Erythroblast (primary cell): ENCODE measurements around the gene ITPR3.

ENCODE experiments used
- GATA1 ChIP-seq: IDR thresholded peaks from 2 replicates; pipeline ENCODE4 v1.6.1; 2011; ENCODE audit warnings: low read depth, mild to moderate bottlenecking, control low read depth, low read length, moderate library complexity
- POLR2A ChIP-seq: IDR thresholded peaks from 2 replicates; pipeline ENCODE4 v1.6.1; 2011; ENCODE audit warnings: mild to moderate bottlenecking, low read length

GRCh38 chr6:33692078-33692759, 71.1 kb downstream of the ITPR3 start:
- TF ChIP-seq POLR2A (no peak), GATA1 (no peak)
